CD4-positive, alpha-beta T cell (primary cell): ENCODE data around the gene VIM. TPM values are rescaled to one million over a fixed set of nuclear protein-coding genes. Genes with fewer than 3 reads are reported as not detected.

ENCODE experiments used
- ATAC-seq: fragments of 200-7000 bp; cut with Tn5 transposase; one replicate; pipeline ENCODE4 v1.10.0; 2022; ENCODE audit warnings: mild to moderate bottlenecking; ENCODE audit not compliant: poor library complexity
- CTCF ChIA-PET: fragments of 350-600 bp; sonication (Branson Sonifier 250); formaldehyde crosslinking; loops from one replicate; lab custom pipeline; 2021; ENCODE audit warnings: antibody characterized with exemption, inconsistent platforms; lab: Charles Lee
- POLR2A ChIA-PET: fragments of 350-600 bp; sonication (Branson Sonifier 250); formaldehyde crosslinking; loops from one replicate; lab custom pipeline; 2021; ENCODE audit warnings: antibody characterized with exemption, inconsistent platforms; lab: Charles Lee
- DNase-seq, 14 experiments: peaks; one replicate each; pipeline ENCODE4 v3.0.0-alpha.2; 2013 to 2020; ENCODE audit warnings: mixed read lengths in 2 of 14
- H3K27ac ChIP-seq, 2 donors: one replicate each; pipeline versions ENCODE4 v1.5.1 to v1.7.0; 2013; ENCODE audit warnings: low read length in 2 of 2, low read depth in 1 of 2, mild to moderate bottlenecking in 1 of 2
- H3K27me3 ChIP-seq, 2 experiments: 1 replicate in 1 of 2; 2 replicates in 1 of 2; pipeline versions ENCODE4 v1.6.1 to v1.7.0; 2013; ENCODE audit warnings: low read length in 2 of 2, control low read depth in 1 of 2, mild to moderate bottlenecking in 1 of 2, moderate library complexity in 1 of 2; ENCODE audit not compliant: insufficient read depth in 2 of 2, control insufficient read depth in 1 of 2
- H3K36me3 ChIP-seq: one replicate; pipeline ENCODE4 v1.6.1; 2013; ENCODE audit warnings: low read length, control low read depth; ENCODE audit not compliant: insufficient read depth
- H3K4me1 ChIP-seq: one replicate; pipeline ENCODE4 v1.6.1; 2013; ENCODE audit warnings: low read length, control low read depth; ENCODE audit not compliant: insufficient read depth
- H3K4me3 ChIP-seq: one replicate; pipeline ENCODE4 v1.5.1; 2013; ENCODE audit warnings: mild to moderate bottlenecking, low read length, moderate library complexity
- H3K9me3 ChIP-seq, 2 experiments: 1 replicate in 1 of 2; 2 replicates in 1 of 2; pipeline versions ENCODE4 v1.6.1 to v1.7.0; 2013; ENCODE audit warnings: low read length in 2 of 2, mild to moderate bottlenecking in 2 of 2, control low read depth in 1 of 2, moderate library complexity in 1 of 2; ENCODE audit not compliant: control insufficient read depth in 1 of 2, insufficient read depth in 1 of 2
- H3K27ac Mint-ChIP-seq: one replicate; pipeline ENCODE4 v1.8.0; 2020; ENCODE audit warnings: mixed read lengths
- H3K27me3 Mint-ChIP-seq: one replicate; pipeline ENCODE4 v1.8.0; 2021; ENCODE audit warnings: mixed read lengths
- H3K36me3 Mint-ChIP-seq: one replicate; pipeline ENCODE4 v1.8.0; 2021; ENCODE audit warnings: low read depth, mixed read lengths
- H3K4me1 Mint-ChIP-seq: one replicate; pipeline ENCODE4 v1.8.0; 2021; ENCODE audit warnings: low read depth, mixed read lengths
- H3K4me3 Mint-ChIP-seq: one replicate; pipeline ENCODE4 v1.8.0; 2020; ENCODE audit warnings: mild to moderate bottlenecking, mixed read lengths
- H3K9me3 Mint-ChIP-seq: one replicate; pipeline ENCODE4 v1.8.0; 2020; ENCODE audit warnings: mixed read lengths
- intact Hi-C, 2 experiments: fragments of 100-400 bp; cut with DNase I in 1 of 2; cut with micrococcal nuclease in 1 of 2; formaldehyde crosslinking; loops; one replicate each; pipeline versions ENCODE4 v1.15.1 to v1.9.0; 2023 to 2025; cut with DNase I, micrococcal nuclease
- total RNA-seq, 174 experiments: library from RNA in 2 of 174; stranded (reverse) in 2 of 174; gene quantifications; one replicate each; pipeline ENCODE4 v1.2.3 and lab custom pipeline; 2021 to 2026
- TF ChIP-seq, protein P1 (sequence below): fragments of 200-600 bp; IDR thresholded peaks from one replicate; pipeline ENCODE4 v1.8.0; 2022; ENCODE audit warnings: antibody characterized with exemption, mild to moderate bottlenecking

Gene VIM
- total RNA-seq, 2 experiments from 2014 or later = 1,576 to 1,603 TPM

GRCh38 chr10:17188644-17189172 lies 39.3 kb upstream of the VIM start:
- H3K9me3 ChIP-seq = no peaks in the 10 kb centered on the region
- H3K9me3 Mint-ChIP-seq = no peaks in the 10 kb centered on the region
- H3K4me3 ChIP-seq = no peak overlapping the region
- peaks cover 19% of the 10 kb centered on the region for H3K4me1 Mint-ChIP-seq
- no peaks in the 10 kb centered on the region for H3K36me3 Mint-ChIP-seq
- CTCF ChIA-PET = no interaction called here
- no peaks in the 10 kb centered on the region for H3K27me3 ChIP-seq
- H3K27ac Mint-ChIP-seq = no peak overlapping the region
- TF ChIP-seq, protein P1, sequence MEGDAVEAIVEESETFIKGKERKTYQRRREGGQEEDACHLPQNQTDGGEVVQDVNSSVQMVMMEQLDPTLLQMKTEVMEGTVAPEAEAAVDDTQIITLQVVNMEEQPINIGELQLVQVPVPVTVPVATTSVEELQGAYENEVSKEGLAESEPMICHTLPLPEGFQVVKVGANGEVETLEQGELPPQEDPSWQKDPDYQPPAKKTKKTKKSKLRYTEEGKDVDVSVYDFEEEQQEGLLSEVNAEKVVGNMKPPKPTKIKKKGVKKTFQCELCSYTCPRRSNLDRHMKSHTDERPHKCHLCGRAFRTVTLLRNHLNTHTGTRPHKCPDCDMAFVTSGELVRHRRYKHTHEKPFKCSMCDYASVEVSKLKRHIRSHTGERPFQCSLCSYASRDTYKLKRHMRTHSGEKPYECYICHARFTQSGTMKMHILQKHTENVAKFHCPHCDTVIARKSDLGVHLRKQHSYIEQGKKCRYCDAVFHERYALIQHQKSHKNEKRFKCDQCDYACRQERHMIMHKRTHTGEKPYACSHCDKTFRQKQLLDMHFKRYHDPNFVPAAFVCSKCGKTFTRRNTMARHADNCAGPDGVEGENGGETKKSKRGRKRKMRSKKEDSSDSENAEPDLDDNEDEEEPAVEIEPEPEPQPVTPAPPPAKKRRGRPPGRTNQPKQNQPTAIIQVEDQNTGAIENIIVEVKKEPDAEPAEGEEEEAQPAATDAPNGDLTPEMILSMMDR = no peak
- no peak for ATAC-seq
- no peaks in the 10 kb centered on the region for H3K36me3 ChIP-seq
- H3K4me1 ChIP-seq = no peaks in the 10 kb centered on the region
- POLR2A ChIA-PET = no interaction called here
- H3K27ac ChIP-seq = no peak overlapping the region
- no peaks in the 10 kb centered on the region for H3K27me3 Mint-ChIP-seq
- intact Hi-C loops = no loop called here
- no peak for DNase-seq
- no peak overlapping the region for H3K4me3 Mint-ChIP-seq

DNA sequence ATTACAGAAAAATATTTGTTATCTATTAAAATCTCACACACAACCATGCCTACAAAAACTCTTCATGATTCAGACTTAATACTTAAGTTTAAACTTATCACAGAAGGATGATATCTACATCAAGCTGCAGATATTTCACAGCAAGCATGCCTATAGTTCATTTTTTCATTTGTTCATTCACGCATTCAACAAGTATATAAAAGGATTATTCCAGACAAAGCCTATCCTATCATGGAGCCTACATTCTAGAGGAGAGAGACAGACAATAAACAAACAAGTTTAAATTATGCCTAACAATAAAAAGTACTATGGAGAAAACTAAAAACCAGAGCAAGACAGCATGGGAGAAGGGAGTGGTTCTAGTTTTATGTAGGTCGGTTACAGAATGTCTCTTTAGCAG lies 37.4 kb upstream of the VIM start:
- DNase-seq (no peak), ATAC-seq (no peak)
- H3K9me3 ChIP-seq = no peaks in the 10 kb centered on the region
- no peaks in the 10 kb centered on the region for H3K4me1 ChIP-seq
- Mint-ChIP-seq H3K36me3 (no peaks in the 10 kb centered on the region), H3K27me3 (no peaks in the 10 kb centered on the region), H3K4me3 (no peak overlapping the region), H3K27ac (no peak overlapping the region), H3K9me3 (peaks cover 2% of the 10 kb centered on the region), H3K4me1 (peaks cover 27% of the 10 kb centered on the region)
- ChIA-PET POLR2A (no interaction called here), CTCF (interaction anchor here (1.3 kb wide), 1 partner anchor 12 kb away, joined by 4 read pairs; no protein-coding TSS in a partner anchor)
- no peak overlapping the region for H3K4me3 ChIP-seq
- no peaks in the 10 kb centered on the region for H3K36me3 ChIP-seq
- intact Hi-C loops = no loop called here
- TF ChIP-seq, protein P1 = no peak
- H3K27me3 ChIP-seq = no peaks in the 10 kb centered on the region
- H3K27ac ChIP-seq = no peak overlapping the region

DNA sequence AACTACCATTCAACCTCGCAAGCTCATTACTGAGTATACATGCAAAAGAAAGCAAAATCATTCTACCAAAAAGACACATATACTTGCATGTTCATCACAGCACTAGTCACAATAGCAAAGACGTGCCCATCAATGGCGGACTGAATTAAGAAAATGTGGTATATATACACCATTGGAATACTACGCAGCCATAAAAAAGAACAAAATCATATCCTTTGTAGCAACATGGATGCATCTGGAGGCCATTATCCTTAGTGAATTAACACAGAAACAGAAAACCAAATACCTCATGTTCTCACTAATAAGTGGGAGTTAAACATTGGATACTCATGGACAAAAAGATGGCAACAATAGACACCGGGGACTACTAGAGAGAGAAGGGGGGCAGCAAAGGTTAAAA lies 33.0 kb upstream of the VIM start:
- H3K9me3 ChIP-seq = no peaks in the 10 kb centered on the region
- no peak for DNase-seq
- no peak for ATAC-seq
- CTCF ChIA-PET = interaction anchor here (0.7 kb wide), 1 partner anchor 319 kb away, joined by 3 read pairs; no protein-coding TSS in a partner anchor
- H3K27me3 ChIP-seq = no peaks in the 10 kb centered on the region
- TF ChIP-seq, protein P1 = no peak
- H3K4me3 ChIP-seq = no peak overlapping the region
- Mint-ChIP-seq H3K4me1 (peaks cover 36% of the 10 kb centered on the region), H3K4me3 (no peak overlapping the region), H3K27me3 (no peaks in the 10 kb centered on the region), H3K9me3 (peaks cover 2% of the 10 kb centered on the region), H3K36me3 (no peaks in the 10 kb centered on the region), H3K27ac (no peak overlapping the region)
- no peaks in the 10 kb centered on the region for H3K4me1 ChIP-seq
- intact Hi-C loops = no loop called here
- H3K36me3 ChIP-seq = no peaks in the 10 kb centered on the region
- H3K27ac ChIP-seq = no peak overlapping the region
- POLR2A ChIA-PET = interaction anchor here (1.7 to 2.0 kb wide), 2 partner anchors 11 to 33 kb away, joined by 5 to 6 read pairs; partner anchors contain the start of gene VIM
